HG02981 (cell line): ENCODE measurements around the gene PRKN.

Experiments used
- ATAC-seq: cut with Tn5 transposase; IDR thresholded peaks from one replicate; pipeline ENCODE4 v1.9.1; 2021; ENCODE audit warnings: mild to moderate bottlenecking, moderate library complexity; ENCODE audit not compliant: unreplicated experiment

PRKN gene

DNA sequence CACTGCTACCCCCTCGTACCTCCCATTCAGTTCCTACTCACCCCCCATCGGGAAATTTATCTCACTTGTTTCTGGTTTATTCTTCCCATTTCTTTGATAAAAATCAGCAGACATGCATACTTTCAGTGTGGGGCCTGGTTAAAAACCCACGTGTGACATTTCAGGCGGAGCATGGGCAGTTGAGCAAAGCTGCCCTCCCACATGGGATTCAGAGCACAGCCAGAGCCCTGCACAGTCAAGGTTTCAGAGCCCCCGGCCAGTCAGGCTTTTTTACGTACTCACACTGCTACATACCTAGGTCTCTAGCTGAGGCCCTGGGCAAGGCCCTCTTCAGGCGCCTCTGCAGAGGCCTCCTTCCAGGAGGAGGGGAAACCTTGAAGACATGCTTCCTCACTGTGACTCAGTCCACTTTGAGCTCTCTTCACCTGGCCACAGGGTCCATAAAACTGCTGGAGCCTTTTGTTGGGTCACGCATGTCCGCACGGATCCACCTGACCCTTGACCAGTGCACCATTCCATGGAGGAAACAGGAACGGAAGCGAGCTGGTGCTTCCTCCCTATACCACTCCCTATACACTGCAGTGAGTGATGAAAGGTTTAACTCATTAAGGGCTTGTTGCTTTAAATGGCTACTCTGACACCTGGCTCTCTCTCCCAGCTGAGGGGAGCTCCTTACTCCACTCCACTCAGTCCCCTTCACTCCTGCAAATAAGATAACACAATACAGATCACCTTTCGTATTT lies 713.3 kb downstream of the PRKN start:
- ATAC-seq: no peak

DNA sequence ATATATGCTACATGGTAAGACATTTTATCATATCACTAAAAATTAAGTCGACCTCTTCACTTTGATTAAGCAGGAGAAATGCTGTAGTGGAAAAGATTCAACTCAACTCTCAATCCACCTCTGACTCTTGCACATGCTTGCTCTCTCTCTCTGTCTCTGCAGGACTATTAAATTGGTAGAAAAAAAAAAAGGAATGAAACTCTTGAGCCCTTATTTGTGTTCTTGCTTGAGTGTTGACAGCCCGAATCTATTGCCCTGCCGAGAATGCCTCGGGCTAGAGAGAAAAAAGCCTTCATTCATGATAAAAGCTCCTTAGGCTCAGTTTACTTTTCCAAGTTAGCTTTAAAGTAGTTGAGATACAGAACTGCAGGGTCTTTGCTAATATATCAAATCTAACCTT lies 722.2 kb downstream of the PRKN start:
- ATAC-seq: no peak

DNA sequence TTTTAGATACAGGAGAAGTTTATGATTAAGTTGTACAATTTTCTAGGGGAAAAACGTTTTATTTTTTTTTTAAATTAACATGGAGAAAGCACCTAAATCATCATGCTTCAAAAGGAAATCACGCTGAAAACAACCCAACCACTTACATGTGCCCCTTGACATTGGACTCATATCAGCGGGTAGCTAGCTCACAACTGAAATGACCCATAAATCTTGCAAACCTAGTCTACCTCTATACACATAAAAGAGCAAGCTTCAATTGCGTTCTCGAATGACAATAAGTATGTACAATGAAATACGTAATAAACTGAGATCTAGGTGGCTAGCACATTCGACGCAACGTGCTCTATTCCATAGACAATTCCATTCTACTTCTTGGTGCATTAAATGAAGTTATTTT lies 730.8 kb downstream of the PRKN start:
- ATAC-seq: no peak

DNA sequence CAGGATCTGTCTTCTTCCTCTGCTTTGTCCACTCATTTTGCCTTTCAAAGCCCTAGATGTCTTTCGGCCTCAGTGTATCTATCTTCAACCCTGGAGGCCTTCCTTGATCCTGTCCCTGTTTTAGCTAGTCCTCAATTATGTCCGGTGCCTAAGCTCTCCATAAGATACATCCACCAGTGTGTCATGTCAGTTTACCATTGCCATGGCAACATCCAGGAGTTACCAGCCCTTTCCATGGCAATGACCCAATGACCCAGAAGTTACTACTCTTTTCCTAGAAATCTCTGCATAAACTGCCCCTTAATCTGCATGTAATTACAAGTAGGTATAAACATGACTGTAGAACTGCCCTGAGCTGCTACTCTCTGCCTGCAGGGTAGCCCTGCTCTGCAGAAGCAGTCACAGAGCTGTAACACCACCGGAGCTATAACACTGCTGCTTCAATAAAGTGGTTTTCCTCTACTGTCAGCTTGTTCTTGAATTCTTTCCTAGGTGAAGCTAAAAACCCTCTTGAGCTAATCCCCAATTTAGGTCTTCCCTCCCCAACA lies 741.6 kb downstream of the PRKN start:
- no peak for ATAC-seq

DNA sequence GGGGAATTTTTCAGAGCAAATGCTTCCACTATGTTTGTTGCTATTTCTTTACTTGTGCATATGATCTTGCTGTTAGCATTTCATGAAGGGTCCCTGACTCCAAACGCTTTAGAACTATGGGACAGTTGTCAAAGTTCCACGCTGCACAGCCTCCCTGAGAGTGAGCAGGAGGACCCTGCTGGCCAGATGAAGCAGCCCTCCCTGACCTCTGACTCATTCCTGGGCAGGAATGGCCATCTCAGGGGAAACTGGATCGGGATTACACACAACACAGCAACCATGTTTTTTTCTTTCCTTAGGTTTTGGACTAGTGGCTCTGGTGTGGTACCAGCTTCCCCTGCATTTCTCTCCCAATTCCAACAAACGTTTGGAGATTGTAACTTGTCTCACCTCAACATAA lies 742.9 kb downstream of the PRKN start:
- no peak for ATAC-seq

DNA sequence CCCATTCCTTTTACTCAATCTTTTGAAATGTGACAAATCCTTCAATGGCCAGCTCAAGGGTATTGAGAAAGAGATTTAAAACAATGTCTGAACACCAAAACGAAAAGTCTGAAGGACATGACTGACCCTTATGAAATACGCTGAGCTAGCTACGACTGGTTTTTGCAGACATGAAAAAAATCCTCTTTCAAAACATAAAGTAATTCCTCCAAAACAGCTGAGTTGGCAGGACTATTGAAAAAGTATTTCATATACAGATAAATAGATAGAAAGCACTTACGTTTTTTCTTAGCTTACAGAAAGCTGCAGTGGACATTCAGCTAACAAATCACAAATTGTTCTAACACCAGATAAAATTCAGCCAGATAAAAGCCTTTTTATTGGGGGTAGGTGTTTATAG lies 751.0 kb downstream of the PRKN start:
- ATAC-seq: no peak

DNA sequence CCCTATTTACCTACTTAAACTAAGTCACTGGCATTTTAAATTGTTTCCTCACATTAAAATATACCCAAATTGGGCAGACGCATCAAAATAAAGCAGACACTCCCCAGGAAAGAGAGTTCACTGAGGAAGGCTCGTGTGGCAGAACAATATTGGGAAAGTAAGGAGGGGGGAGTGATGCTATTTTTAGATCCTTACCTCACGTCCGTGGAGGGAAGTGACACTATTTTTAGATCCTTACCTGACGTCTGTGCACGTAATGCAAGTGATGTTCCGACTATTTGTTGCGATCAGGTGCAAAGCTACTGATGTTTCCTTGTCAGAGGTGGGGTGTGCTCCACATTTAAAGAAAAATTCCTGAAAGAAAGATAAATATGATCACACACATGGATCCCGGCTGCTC lies 754.5 kb downstream of the PRKN start:
- no peak for ATAC-seq

DNA sequence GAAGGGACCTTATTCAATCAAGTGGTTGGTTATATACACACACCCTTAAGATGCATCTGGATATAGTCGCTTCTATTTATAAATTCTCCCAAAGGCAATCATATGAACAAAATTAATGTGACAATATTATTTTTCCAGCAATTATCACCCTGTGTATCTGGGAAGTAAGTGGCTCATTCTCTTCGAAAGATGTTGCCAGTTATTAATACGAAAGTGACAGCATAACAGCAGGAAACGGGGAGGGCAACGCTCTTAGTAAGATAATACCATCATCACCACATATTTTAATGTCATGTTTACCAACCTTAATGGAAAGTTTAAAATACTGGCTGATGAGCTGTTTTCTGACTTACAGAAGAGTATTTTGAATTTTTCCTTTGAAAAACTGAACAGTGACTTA lies 756.5 kb downstream of the PRKN start:
- ATAC-seq: no peak

DNA sequence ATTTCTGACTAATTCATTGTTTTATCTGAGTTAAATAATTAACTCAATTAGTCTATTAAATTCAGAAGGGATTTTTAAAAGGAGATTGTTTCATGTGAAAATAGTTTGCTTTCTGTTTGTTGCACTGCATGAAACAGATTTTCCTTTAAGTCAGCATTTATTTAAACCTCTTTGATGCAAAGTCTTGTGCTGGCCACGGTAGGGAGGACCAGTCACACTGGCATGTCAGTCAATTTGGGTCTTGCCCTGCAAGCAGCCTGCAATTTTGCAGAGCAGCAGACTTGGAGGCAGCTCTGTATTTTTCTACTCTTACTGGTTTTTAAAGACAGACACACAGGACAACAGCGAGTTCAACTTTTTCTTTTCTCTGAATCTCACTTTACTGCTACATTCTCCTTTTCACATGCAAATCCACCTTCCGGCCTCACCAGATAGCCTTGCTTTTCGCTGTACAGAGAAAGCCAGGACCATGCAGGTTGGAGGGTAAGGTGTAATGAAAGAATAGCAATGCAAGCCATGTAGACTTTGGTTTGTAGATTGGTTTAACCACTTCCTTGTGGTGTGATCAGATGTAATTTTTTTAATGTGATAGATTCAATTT lies 763.8 kb downstream of the PRKN start:
- no peak for ATAC-seq

DNA sequence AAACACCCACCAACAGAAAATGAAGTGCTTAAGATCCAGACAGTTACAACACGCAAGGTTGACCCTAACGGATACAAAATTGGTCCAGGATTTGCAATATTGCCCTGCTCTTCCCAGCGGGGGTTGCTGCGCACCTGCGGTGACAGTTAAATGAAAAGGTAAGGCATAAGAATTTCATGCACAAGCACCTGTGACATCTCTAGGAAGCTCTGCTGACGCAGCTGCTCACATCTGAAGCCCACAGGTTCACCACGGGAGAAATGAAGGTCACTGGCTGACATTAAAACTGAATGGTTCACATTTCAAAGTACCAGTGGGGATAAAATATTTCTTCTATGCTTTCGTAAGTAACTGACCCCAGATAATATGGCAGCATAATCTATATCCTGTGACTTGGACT lies 764.4 kb downstream of the PRKN start:
- ATAC-seq: no peak

DNA sequence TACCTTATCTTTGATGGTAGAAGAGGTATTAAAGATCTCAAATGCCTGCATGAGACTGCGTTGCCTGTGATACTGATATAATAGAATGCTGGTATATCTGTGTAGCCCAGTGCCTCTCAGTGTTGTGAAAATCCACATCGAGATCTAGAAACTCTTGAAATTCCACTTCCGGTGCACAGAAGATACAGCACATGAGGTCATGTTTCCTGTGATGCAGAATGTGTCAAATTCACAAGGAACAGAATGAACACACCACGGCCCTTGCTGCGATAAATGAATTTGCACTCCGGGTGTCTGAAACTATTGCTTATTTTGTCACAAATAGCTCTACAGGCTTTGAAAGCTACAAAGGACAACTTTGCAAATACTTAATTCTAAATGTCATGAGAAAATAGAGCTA lies 765.8 kb downstream of the PRKN start:
- ATAC-seq: no peak

DNA sequence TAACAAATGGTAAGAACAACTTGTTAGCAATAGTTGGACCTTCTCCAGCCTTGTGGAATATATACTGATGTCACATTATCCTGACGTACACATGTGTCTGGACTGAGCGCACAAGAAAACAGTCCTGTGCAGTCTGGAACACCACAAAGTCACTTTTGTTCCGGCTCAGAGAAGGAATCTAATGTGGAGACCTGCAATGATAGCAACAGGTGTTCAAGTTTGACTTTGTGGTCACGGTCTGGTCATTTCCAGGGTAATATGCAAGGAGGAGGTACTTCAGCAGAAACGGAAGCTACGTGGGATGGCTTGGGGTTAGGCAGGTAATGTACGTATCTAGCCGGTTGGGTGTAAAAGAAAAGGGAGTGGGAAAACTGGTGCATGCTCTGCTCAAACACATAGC lies 766.5 kb downstream of the PRKN start:
- ATAC-seq: no peak

DNA sequence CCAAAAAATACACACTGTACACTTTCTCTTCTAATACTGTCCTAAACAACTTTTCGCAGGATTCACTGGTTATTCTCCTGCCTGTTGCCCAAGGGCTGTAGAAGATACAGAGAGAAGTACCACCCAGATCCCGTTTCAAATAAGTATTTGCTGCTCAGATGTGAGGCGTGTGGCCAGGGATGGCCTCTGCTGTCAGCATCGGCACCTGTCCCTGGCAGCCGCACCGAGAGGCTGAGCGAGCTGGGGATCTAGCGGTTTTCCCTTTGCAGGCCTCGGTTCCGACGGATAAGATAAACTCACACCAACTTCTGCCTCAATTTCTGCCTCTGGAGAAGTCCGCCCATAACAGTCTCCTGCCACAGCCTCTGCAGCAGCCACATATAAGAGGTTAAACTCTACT lies 768.5 kb downstream of the PRKN start:
- ATAC-seq: no peak

DNA sequence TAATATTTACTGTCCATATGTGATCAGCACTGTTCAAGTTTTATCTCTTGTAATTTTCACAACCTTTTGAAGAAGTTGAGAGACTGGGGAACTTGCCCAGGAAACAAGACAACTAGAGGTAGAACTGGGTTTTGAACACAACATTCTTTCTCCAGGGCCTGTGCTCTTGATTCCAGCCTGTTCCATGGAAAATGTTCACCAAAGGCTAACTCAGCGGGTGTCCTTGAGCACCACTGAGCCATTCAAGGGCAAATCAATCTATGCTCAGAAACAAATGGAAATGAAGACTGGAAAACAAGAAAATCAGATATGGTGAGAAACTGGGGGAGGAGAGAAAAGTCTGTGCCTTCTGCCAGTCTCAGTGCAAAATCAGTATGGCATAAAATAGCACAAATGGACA lies 771.5 kb downstream of the PRKN start:
- no peak for ATAC-seq

DNA sequence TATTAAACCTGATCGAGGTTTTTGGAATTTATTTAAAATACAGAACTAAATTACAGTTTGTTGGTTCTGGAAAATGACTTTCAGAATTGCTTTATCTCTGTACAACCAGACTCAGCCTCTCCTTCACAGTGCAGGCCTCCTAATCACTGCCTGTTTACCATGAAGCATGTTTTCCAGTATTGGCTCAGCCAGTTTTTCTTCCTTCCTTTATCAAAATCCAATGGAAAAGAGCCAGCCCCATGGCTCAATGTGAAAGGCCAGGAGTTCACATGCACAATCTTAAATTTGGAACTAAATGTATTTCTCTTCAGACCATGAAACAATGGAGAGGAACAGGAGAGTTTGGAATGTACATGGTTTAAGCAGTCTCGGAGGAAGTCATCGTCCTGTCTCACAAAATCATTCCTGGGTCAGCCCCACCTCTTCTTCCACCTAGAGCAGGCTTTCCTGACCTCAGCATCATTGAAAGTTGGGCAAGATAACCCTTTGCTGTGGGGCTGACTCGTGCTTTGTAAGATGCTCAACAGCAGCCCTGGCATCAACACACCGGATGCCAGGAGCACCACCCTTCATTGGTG lies 772.8 kb downstream of the PRKN start:
- no peak for ATAC-seq

DNA sequence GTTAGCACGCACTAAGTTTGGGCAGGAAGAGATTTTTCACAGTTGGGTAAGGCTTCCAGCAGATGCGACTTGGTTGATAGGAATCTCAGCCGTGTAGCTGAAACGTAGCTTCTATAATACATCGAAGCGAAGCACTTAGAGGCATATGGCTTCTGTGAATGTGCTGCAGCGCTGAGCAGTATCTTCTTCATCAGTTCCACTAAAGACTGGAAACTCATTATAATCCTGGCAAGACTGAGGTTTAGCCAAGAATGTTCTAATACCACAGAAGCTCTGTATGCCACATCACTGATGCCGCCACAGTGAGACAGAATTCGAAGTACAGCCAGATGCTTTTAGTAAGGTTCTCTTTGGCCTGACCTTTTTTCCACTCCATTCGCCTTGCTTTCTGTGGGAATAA lies 773.5 kb downstream of the PRKN start:
- ATAC-seq: no peak

DNA sequence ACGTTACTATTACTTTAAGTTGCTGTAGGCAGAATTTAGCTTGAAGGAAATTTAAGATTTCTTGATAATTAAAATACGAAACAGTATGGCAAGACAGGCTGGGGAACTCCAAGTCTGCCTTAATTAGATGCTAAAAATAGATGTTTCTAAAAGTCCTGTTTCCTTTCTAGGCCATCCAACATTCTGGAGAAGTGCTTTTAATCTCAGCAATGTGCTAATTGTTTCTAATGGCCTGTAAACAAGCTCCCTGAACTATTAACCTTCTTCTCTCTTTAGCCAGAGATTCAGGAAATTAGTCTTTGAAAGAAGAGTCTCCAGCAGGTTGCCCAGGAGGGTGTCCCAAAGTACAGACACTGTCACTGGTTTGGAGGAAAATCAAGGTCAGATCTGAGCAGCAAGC lies 776.4 kb downstream of the PRKN start:
- ATAC-seq: no peak

DNA sequence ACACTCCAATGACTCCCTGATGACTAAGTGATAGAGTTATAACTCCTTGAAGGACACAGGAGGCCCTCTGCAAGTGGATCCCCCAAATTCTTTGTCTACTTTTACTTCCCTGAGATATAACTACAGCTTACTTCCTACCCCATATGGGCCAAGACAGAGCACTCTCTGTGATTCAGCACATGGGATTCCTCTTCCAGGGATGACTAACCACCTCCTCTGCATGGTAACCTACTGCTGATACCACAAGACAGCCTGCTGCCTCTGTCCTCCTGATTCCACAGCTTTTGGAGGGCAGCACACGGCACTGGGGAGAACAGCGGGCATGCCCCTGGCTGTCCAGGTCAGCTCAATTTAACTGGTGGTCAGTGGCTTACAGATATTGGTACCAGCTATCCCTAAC lies 778.0 kb downstream of the PRKN start:
- no peak for ATAC-seq

DNA sequence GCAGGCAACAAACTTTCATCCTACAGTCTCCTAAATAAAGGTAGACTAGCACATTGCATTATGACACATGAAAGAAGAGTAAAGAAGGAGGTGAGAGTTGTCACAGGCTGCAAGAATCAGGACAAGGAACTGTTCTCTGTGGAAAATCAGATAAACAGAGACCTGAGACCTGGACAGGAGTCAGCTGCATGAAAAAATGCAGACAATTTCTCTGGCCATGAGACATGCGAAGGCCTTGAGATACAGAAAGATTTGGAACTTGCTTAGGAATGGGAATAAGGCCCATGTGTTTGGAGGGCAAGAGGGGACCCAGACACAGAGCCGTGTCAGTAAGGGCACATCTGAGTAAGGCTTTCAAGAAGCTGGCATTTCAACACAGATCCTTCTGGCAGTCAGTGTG lies 779.1 kb downstream of the PRKN start:
- no peak for ATAC-seq

DNA sequence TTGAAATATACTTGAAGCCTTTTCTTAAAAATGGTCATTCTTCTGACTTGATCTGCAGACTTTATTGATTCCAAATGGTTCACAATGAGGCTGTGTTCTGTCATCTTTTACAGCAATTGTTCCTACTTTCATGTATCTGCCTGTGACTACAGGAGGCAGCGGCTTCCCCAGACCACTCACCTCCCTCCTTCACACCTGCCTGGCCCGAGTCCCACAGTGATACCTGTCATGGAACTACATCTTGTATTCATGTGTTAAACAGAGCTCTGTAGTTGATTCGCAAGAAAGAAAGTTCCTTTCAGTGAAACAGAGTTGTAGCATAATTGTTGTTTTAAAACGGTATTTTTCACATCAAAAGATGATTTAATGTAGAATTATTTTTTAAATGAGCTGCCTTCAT lies 780.2 kb downstream of the PRKN start:
- no peak for ATAC-seq

DNA sequence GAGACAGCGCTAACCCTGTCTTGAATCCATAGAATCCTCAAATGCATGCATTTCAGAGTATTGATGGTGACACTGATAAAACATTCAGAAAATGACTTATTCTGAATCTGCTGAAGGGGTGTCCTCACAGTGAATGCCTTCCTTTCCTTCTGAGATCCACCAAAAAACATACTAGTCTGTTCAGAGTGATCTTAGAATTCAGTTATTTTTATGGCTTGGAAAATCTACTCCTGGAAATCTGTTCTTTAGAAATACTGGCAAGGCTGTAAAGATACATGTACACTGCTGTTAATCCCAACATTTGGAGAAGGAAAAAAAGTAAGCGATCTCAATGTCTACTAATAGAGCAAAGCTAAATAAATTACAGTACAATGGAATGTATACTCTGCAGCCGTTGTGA lies 781.1 kb downstream of the PRKN start:
- no peak for ATAC-seq

DNA sequence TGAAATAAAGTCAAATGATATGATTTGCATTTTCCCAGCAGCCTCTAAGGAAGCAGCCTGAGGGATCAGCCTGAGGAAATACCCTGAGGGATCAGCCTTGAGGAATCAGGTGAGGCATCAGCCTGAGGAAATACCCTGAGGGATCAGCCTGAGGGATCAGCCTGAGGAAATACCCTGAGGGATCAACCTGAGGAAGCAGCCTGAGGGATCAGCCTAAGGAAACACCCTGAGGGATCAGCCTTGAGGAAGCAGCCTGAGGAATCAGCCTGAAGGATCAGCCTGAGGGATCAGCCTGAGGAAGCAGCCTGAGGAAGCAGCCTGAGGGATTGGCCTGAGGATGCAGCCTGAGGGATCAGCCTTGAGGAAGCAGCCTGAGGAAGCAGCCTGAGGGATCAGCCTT lies 784.0 kb downstream of the PRKN start:
- no peak for ATAC-seq
